Lung microvascular endothelial cell (primary cell): ENCODE data around the gene RAD51D. TPM values are rescaled to one million over a fixed set of nuclear protein-coding genes. Genes with fewer than 3 reads are reported as not detected.
"Not testable (repeated sequence)": the region's sequence is repeated elsewhere in the genome, so short reads cannot be mapped to it uniquely, and the experiment has no call there.

ENCODE experiments used
- DNase-seq, 2 donors: peaks; one replicate each; pipeline versions ENCODE4 v3.0.0 to v3.0.0-alpha.2; 2010; ENCODE audit warnings: low read depth in 2 of 2
- total RNA-seq: library from RNA; depleted of rRNA; stranded (reverse); fragments of >200 nt; gene quantifications from 2 replicates; pipeline ENCODE4 v1.2.1, GENCODE V29; 2014

RAD51D gene
- total RNA-seq, 1 donor from 2014 or later: 6.0 TPM

DNA sequence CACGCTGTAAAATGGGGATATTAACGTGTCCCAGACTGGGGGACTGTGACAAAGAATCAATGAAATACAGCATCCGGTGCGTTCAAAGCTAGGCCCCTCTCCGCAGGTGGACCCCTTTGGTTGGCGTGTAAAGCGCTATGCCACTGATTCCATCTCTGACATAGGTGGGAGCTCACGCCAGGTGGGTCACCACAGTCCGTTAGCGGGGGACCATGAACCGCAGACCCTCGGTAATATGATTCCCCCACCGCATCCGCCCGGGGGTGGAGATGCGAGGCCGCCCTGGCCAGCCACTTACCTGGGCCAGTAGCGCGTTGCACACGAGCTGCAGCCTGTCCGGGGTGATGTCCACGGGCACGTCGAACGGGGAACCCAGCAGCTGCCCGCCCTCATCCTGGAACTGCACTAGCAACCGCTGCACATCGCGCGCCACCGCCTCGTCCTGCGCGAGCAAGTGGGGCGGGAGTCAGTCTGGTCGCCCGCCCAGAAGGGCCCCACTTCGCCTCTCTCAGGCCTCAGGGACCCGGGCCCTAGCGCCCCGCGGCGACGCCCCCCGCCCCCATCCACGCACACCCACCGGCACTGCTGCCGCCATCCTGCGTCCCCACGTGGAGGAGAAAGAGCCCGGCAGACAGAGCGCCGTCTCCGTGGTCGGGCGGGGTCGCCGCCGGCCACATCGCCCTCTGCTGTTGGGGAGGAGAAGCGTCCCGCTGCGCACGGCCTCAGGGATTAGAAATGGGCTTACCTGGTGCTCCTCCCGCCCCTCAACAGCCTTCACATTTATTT lies 22.2 kb upstream of the RAD51D start, which contains the start of gene NLE1:
TSS of gene NLE1 (minus strand) at position 623 of the 786 bp plus-strand sequence. CDS start at position 595, 28 bp downstream.
- peak; percentile 84 to 89 for DNase-seq

DNA sequence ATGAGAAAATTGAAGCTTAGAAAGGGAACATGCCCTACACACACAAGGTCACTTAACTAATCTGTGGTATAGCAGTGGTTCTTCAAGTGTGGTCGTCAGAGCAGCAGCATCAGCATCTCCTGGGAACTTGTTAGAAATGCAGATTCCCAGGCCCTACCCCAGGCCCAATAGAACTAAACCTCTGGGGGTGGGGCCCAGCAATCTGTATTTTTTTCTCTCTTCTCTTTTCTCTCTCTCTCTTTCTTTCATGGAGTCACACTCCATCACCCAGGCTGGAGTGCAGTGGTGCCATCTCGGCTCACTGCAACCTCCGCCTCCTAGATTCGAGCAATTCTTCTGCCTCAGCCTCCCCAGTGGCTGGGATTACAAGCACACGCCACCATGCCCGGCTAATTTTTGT lies 18.6 kb upstream of the RAD51D start:
- DNase-seq: no peak

DNA sequence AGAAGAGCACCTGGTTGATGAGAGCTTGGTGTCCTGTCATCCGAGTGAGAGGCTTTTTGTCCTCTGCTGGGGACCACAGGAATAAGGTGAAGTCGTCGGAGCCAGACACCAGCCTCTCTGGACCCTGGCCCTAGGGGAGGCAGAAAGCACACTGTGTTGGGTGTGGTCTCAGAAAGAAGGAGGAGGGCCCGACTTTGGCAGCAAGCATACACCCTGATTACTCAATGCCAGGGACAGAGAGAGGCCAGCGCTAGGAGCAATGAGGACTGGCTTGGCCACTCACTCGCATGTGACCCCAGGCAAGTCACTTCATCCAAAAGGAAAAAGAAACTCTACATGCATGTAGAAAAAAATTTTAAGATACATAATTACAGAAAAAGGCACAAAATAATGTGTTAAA lies 15.7 kb upstream of the RAD51D start:
- DNase-seq: no peak

DNA sequence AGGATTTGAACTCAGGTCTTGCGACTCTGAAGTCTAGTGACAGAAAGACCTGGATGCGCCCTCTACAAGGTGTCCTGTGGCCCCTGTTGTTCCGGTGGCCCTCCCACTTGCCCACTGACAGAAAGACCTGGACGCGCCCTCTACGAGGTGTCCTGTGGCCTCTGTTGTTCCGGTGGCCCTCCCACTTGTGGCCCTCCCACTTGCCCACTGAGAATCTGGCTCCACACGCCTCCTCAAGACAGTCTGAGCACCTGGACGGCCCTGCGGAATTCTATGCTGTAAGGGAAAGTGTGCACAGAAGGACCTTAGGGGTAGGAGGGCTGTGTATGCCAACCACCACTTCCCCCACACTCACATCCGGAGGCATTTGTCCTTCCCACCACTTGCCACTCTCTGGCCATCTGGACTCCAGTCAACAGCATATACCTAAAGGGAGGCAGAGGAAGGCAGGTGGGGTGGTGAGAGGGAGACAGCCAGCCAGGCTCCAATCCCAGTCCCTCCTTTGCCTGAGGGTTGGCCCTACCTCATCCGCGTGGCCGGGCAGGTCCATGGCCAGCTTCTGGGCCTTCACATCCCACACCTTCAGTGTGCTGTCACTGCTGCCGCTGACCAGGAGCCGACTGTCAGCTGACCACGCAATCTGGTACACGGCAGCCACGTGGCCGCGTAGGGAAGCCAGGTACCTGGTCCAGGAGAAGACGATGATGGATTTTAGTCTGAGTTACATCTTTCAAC lies 13.3 kb upstream of the RAD51D start:
- DNase-seq: no peak

DNA sequence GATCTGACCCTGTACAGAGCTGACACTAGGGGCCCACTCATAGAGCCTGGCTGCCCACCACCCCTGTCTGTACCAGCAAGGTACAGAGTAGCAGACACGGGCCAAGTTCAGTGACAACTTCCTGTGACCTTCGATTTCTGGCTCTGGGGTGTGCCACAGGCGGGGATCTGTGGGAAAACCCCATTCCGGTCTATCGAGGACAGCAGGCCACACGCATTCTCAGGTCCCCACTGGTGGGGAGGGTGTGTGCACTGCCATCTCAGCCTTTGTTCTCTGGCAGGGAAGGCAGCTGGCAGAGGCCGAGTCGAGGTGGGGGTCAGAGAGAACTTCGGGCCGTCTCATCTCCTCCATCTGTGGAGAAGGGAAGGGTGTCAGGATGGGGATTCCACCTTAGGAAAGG lies 12.4 kb upstream of the RAD51D start:
- no peak for DNase-seq

DNA sequence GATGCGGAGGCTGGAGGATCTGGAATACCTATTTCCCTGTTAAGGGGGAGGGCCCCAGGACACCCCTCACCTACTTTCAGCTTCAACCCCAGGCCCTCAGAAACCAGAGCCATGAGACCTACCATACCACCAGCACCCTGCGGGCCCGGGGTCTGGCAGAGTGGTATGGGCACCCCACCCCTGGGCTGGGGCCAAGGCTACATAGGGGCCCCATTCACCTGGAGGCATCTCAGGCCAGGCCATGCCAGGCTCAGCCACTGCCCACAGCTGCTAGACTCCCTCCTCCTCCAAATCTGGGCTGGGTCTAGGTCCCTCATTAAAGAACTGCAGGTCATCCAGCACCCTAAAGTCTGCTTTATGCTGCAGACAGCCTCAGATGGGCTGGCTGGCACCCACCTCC lies 10.7 kb upstream of the RAD51D start:
- DNase-seq: no peak

DNA sequence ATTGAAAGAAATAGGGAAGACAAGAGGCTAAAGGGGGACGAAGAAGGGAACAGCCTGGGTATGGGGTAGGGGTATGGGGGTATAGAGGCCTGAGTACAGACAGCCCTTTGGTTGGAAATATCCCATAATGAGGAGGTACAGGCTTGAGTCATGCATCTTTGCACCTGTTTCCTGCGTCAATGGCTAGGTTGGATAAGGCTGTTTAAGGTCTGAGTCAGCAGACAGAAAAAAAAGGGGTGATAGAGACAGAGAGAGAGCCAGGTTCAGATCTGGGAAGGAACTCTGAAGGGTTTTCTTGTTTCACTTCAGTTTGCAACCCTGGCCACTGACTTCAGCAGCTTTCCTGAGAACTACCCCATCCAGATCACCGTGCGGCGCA lies 10.3 kb upstream of the RAD51D start:
- DNase-seq: peak in 1 of 2 donors; percentile 37

DNA sequence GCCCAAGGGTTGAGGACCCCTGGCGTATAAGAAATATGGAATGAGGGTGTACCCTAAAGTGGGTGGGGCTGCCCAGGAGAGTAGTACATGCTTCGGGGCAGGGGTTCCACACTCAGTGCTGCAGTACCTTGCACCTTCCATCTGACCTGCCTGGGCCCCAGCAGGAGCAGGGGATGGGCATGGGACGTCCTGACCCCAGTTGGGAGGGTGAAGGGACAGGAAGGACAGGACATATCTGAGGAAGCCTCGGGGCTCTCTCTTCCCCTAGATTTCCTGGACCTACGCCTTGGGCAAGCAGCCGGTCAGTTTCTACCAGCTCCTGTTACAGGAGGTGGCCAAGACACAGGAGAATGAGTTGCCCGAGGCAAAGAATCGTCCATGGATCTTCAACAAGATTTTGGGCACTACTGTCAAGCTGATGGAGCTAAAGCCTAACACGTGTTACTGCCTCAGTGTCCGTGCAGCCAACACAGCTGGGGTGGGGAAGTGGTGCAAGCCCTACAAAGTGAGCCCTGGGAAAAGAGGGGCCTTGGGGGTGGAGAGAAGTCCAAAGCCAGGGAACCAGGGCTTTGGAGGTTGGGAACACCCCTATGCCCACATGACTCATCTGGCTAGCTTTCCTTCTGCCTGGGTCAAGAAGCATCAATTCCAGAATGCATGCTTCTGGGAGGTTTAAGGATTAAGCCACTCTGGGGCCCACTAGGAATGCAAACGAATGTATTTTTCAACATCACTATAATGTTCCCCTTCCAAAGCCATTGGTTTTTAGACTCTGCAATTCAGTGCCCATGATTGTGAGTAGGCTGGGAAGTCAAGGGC lies 9.7 kb upstream of the RAD51D start:
- DNase-seq: no peak

DNA sequence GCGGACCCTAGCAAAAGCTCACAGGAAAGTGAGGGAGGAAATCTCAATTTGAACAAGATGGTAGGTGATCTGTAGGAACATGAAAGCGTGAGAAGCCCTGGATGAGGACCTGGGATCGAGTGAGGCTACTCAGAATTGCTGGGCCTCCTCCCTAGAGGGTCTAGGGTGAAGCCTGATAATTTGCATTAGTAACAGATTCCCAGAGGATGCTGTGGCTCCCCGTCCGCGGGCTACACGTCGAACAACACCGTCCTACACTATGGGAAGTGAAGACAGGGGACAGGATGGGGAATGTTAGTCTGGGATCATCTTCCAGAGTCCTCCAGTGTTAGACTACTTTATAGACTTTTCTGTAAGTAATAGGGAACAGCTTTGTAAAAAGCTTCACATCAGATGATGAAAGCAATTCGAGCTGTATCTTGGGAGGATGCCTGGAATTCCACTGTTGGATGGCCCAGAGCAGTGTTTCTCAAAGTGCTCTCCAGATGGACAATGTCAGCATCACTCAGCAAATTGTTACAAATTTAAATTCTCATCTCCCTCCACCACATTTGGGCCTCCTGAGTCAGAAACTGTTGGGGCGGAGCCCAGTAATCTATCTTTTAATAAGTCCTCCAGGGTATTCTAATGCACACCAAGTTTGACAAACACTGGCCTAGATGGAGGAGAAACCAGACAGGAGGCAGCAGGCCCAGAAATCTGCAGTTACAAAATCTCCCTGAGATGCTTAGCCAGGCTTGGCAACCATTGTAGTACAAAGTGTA lies 8.3 kb upstream of the RAD51D start:
- DNase-seq: no peak

DNA sequence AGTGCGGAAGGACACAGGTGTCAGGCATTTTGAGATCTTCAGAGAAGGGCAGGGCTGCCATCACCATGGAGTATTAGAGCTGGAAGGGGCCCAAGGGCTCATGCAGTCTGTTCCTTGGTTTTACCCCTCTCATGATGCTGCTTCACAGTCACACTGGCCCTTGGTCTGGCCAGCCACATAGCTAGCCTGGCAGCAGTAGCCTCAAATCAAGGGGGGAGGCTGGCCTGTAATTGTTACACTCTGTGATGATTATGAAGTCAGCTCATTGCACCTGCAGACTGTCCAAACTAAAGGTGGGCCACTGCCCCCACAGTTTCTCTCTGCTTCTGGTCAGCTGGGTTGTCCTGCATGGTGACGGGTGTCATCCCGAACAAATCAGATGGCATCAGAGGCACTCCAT lies 1.7 kb upstream of the RAD51D start, which contains the start of gene FNDC8:
TSS of gene FNDC8 (plus strand) at position 301 of the 400 bp plus-strand sequence. CDS start at position 380, 79 bp downstream.
- no peak for DNase-seq

DNA sequence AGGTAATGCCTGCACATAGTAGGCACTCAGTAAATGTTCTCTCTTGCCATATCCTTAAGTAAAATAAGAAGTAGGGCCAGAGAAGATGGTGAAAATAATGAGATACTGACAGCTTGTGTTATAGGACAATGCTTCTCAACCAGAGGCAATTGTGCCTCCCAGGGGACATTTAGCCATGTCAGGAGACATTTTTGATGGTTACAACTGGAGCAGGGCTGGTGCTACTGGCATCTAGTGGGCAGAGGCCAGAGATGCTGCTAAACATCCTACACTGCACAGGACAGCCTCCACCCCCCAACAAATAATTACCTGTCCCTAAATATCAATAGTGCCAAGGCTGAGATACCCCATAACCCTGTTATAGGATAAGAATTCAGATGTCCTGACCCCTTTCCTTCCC lies 1.7 kb downstream of the RAD51D start:
- peak; percentile 54 for DNase-seq

DNA sequence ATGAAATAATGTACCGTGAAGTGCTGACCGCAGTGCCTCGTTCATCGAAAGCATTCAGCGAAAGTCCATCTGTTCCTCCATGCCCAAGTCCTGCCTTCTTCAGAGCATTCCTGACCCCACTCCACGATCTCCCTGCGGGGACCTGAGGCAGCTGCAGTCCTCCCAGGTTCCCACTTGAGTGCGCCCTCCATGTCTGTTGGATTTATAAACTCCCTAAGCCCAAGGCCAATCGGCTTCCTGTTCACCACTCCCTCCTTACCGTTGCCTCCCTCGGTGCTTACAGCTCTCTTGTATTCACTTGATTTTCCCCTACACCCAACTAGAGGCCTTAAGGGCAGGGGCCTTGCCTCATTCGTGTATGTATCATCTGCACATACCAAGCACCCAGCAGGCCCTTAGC lies 2.8 kb downstream of the RAD51D start:
- DNase-seq: no peak

DNA sequence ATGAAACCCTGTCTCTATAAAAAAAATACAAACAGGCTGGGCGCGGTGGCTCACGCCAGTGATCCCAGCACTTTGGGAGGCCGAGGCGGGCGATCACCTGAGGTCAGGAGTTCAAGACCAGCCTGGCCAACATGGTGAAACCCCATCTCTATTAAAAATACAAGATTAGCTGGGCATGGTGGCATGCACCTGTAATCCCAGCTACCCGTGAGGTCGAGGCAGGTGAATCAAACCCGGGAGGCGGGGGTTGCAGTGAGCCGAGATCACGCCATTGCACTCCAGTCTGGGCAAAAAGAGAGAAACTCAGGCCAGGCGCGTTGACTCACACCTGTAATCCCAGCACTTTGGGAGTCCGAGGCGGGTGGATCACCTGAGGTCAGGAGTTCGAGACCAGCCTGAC lies 8.9 kb downstream of the RAD51D start:
- DNase-seq: not testable (repeated sequence)

DNA sequence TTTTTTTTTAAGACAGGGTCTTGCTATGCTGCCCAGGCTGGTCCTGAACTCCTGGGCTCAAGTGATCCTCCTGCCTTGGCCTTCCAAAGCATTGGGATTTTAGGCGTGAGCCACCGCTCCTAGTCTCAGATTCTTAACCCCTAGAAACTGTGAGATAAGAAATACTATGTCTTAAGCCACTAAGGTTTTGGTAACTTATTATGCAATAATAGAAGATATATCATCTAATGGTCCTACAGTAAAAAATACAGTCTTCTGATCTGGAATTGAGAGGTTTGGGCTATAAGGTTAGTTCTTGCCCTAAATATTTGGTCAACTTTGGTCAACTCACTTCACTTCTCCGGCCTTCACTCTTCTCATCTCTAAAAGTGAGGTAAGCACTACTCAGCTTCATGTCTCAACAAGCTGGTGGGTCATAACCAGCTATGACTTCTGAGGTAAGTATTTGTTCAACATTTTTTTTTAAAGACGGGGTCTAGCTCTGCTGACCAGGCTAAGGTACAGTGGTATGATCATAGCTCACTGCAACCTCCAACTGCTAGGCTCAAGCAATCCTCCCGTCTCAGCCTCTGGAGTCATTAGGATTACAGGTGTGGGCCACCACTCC lies 14.7 kb downstream of the RAD51D start:
- no peak for DNase-seq

DNA sequence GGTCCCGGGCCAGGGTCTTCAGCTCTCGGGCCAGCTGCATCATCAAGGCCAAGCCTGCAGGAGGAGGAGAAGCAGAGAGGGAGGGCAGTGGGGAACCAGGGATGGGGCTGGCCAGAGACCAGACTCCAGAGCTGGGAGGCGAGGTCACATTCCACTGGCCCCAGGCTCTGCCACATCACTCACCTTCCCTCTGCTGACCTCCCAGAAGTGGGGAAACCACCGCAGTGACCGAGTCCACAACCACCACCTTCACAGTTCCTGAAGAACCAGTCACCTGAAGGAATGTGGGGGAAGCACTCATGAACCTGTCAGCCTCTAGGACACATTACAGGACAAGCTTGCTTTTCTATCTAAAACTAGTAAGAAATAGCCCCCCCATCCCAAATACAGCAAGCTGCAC lies 16.4 kb downstream of the RAD51D start:
- DNase-seq: no peak

DNA sequence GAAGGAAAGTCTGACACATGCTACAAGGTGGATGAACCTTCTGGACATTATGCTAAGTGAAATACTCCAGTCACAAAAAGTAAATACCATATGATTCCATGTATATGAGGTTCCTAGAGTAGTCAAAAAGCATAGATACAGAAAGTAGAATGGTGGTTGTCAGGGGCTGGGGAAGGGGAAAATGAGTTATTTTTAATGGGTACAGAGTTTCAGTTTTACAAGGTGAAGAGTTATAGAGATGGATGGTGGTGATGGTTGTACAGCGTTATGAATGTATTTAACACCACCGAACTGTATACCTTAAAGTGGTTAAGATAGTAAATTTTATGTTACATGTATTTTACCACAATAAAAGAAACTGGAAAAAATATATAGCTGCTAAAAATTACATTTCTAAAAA lies 17.9 kb downstream of the RAD51D start:
- no peak for DNase-seq

DNA sequence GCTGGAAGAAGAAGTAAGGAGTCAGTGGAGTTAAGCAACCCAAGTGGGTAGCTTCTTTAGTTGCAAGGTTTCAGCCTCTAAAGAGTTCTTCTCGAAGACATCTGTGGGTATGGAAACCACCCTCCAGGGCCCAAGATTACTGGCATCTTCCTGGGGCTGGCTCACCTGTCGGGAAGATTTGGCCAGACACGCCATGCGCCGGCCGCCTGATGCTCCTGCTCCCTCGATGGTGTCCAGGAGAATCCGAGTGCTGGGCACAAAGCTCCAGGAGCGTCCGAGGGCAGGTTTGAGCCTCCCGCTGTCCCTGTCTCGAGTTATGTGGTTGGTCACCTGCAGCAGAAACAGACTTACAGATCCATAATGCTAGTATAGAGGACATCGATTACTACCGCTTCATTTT lies 18.6 kb downstream of the RAD51D start:
- no peak for DNase-seq

DNA sequence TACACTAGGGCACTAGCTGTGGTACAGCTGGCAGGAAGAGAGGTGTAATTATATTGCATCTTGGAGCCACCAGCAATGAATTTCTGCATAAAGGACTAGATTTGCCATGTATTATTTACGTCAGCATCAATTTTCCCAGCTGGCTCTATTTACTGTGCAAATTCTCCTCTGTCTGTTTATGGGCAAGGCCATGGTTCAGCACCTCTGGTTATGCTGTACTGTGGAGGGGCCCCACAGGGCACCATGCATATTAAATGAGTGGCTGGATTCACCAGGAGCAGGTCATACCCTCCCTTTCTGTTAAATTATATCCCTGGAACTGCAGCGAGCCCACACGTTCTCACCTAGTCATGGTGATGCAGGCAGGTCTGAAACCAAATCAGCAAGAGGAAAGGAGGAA lies 19.8 kb downstream of the RAD51D start:
- no peak for DNase-seq

DNA sequence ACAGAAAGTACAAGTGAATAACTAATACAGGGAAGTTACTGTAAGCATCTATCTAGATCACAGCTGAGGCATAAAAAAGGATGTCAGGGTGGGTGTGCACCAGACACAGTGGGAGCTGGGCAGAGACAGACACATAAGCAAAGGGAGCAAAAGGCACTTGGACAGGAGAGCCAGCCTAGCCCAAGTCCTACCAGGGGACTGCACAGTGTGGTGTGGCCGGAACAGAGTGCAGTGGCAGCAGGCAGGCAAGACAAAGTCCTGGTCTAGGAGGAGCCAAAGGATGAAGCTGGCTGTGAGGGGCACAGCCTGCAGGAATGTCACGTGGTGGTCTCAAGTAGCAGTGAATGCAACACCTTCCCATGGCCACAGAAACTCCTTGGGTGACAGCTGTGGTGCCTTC lies 21.9 kb downstream of the RAD51D start:
- DNase-seq: no peak

DNA sequence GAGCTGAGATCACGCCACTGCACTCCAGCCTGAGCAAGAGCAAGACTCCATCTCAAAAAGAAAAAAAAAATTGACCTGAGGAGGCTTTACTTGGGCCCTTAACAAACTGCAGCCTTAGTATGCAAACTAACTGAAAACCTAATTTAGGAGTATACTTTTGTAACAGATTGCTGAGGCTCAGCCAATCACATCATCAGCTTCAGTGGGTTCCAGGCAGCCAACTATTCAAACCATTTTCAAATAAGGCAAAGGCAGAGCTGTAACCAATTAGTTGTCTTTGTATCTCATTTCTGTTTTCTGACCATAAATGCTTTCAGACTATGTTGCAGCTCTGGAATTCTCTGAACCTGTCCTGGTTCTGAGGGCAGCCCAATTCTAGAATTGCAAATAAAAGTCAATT lies 23.9 kb downstream of the RAD51D start:
- DNase-seq: no peak

DNA sequence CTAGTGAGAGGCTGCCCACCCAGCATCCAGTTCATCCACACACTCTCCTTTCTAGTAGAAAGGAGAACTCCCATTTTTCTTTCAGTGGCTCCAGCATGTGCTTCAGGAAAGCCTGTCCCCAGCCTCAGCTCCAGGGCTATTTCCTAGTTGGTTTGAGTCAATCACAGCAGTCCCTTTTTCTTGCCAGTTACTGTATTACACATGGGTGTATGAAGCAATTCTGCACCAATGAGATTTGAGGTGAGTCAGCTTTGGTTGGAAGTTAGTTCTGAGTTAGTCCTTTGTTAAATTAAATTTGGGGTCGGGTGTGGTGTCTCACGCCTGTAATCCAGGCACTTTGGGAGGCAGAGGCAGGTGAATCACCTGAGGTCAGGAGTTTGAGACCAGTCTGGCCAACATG lies 24.8 kb downstream of the RAD51D start:
- DNase-seq: peak in 1 of 2 donors; percentile 78
